H1 (cell line): Measurements from ENCODE around the gene ATPAF1. TPM values are rescaled to one million over a fixed set of nuclear protein-coding genes. Genes with fewer than 3 reads are reported as not detected.

ENCODE experiments used
- ASH2L ChIP-seq: fragments of 200-600, 300-600 bp; sonication (generic); IDR thresholded peaks from one replicate; pipeline ENCODE4 v1.7.1; 2017; ENCODE audit warnings: low read length
- BACH1 ChIP-seq: IDR thresholded peaks from 2 replicates; pipeline ENCODE4 v1.6.1; 2012; ENCODE audit warnings: low read length, improper control_type of control experiment
- GTF2F1 ChIP-seq: IDR thresholded peaks from 2 replicates; pipeline ENCODE4 v1.6.1; 2012; ENCODE audit warnings: low read depth, low read length, improper control_type of control experiment, borderline replicate concordance
- KDM1A ChIP-seq: fragments of 200-600, 300-600 bp; sonication (generic); IDR thresholded peaks from 2 replicates; pipeline ENCODE4 v1.7.1; 2016; ENCODE audit warnings: mild to moderate bottlenecking, low read length, borderline replicate concordance
- PHF8 ChIP-seq: fragments of 200-600 bp; sonication (generic); conservative IDR thresholded peaks from 2 replicates; pipeline ENCODE4 v1.7.1; 2012; ENCODE audit warnings: low read depth, mild to moderate bottlenecking, inconsistent platforms, low read length, moderate library complexity
- RBBP5 ChIP-seq: IDR thresholded peaks from 2 replicates; pipeline ENCODE4 v1.7.1; 2012; ENCODE audit warnings: low read depth, mild to moderate bottlenecking, inconsistent platforms, low read length, moderate library complexity, borderline replicate concordance
- SIN3A ChIP-seq, 2 experiments: IDR thresholded peaks in 1 of 2; conservative IDR thresholded peaks in 1 of 2; 2 replicates each; pipeline ENCODE4 v1.6.1; 2011 to 2012; ENCODE audit warnings: low read length in 2 of 2, improper control_type of control experiment in 1 of 2, low read depth in 1 of 2, mild to moderate bottlenecking in 1 of 2
- TAF7 ChIP-seq: optimal IDR thresholded peaks from 2 replicates; pipeline ENCODE3; 2011; ENCODE audit warnings: low read depth, mild to moderate bottlenecking, inconsistent platforms, low read length, moderate library complexity, borderline replicate concordance
- polyA plus RNA-seq, 7 experiments: library from polyadenylated mRNA; depleted of rRNA in 3 of 7; stranded (reverse) in 5 of 7; unstranded in 2 of 7; fragments of >200 nt in 5 of 7; fragments of 200-250 nt in 2 of 7; gene quantifications; 1 replicate in 5 of 7; 2 replicates in 1 of 7; 4 replicates in 1 of 7; pipeline versions ENCODE4 v1.2.1 to v1.2.3, GENCODE V29; 2011 to 2013; ENCODE audit warnings: missing spikeins in 2 of 7, mixed read lengths in 2 of 7
- total RNA-seq: library from RNA; stranded (reverse); fragmentation: NEBNext Ultra II Directional; extraction: Animal tissue kit (Norgen Biotek cat#: 25700); gene quantifications from 2 replicates; pipeline ENCODE4 v1.2.1, GENCODE V29; 2021

The ATPAF1 gene
- total and polyA plus RNA-seq, 2 of the 8 experiments (the other 6 are each of a cell fraction or from before 2014, with no cell fraction given): 46.7 to 55.9 TPM

DNA sequence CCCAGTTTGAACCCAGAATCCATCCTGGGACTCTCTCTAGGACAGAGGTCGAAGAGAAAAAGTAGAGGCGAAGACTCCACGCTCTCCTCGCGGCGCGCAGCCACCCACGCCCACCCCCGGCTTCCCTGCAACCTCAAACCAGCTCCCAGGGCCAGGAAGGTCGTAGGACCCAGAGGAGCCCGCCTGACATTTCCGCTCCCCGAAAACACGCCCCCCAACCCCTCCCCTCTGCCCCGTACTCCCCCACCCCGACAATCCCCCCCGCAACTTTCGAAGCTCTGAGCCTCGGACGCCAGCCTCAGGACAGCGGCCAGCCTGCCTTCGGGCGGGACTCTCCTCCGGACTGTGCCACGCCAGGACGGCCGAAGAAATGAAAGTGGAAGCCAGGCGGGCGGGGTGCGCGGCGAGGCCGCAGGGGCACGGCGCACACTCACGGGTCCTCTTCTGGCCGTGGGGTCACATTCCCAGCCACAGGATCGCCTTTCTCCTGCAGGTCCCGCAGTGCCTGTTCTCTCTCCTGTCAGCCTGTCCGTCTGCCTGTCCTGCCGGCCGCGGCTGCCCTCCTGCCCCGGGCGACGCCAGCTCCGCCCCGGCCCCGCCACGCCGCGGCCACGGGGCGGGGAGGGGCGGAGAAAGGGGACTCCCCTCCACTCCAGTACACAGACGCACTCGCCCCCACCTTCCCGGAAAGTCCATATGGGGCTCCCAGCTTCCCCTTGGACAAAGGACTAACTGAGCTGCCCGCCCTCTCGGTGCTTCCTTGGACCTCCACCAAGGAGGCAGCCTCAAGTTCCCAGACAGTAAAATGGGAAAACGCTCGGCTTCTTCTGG lies 51.7 kb downstream of the ATPAF1 start, which contains the start of gene MOB3C (continued):
- 0 out of 2 replicates have a peak, but pooled peaks have one; percentile 2 for TF ChIP-seq BACH1
- TF ChIP-seq KDM1A: peak; percentile 80; the same call in 1 of the 2 replicates
- peak in 1 of 2 experiments; percentile 72; a peak in 1 of 4 replicates for TF ChIP-seq SIN3A (conservative IDR thresholded peaks at IDR 0.05 in 1 of 2, IDR thresholded peaks at IDR 0.05 in 1 of 2; ENCODE audit: low read depth in 1 of 2, low read length in 2 of 2)
- 0 out of 2 replicates have a peak, but pooled peaks have one; percentile 36 for TF ChIP-seq RBBP5
- TF ChIP-seq TAF7: no peak
- peak; percentile 77 for TF ChIP-seq ASH2L
- peak; percentile 38; the same call in 1 of the 2 replicates for TF ChIP-seq PHF8
- no peak for TF ChIP-seq GTF2F1
